PC-9 (cell line): ENCODE results near the gene MUC5AC. TPM values are rescaled to one million over a fixed set of nuclear protein-coding genes. Genes with fewer than 3 reads are reported as not detected.
A peak's percentile ranks its signal among the peaks of the same experiment; 100 is the strongest.

Experiments
- BruUV-seq: library from RNA; stranded (reverse); fragments of 400-500 nt; replicated peaks from 2 replicates; lab custom pipeline; 2021; lab: Mats Ljungman, UMichigan
- CTCF ChIA-PET: fragments of 300-600 bp; sonication (Branson Sonifier 250); formaldehyde crosslinking; loops from one replicate; lab custom pipeline; 2022; ENCODE audit warnings: antibody characterized with exemption; lab: Charles Lee
- POLR2A ChIA-PET: fragments of 300-600 bp; sonication (Branson Sonifier 250); formaldehyde crosslinking; loops from one replicate; lab custom pipeline; 2022; ENCODE audit warnings: antibody characterized with exemption; ENCODE audit not compliant: unreplicated experiment; lab: Charles Lee
- DNase-seq, 2 experiments: peaks; one replicate each; pipeline versions ENCODE4 v3.0.0 to v3.0.0-alpha.2; 2015 to 2022; ENCODE audit warnings: mixed read lengths in 1 of 2
- H2AFZ ChIP-seq: fragments of 200-600 bp; sonication (generic); 2 replicates; pipeline ENCODE4 v1.8.1; 2017; ENCODE audit warnings: antibody characterized with exemption
- H3F3A ChIP-seq: fragments of 200-600 bp; sonication (generic); 2 replicates; pipeline ENCODE4 v1.8.1; 2017; ENCODE audit warnings: antibody characterized with exemption, mild to moderate bottlenecking, low read depth; ENCODE audit not compliant: insufficient read depth
- H3K27ac ChIP-seq: fragments of 200-600 bp; sonication (generic); 2 replicates; pipeline ENCODE4 v1.6.1; 2016; ENCODE audit warnings: mixed run types
- H3K27me3 ChIP-seq: fragments of 200-600 bp; sonication (generic); 2 replicates; pipeline ENCODE4 v1.6.1; 2016; ENCODE audit warnings: low read depth, mixed run types; ENCODE audit not compliant: insufficient read depth
- H3K36me3 ChIP-seq: fragments of 200-600 bp; sonication (generic); 2 replicates; pipeline ENCODE4 v1.6.1; 2016; ENCODE audit warnings: low read depth, mixed run types
- H3K4me1 ChIP-seq: fragments of 200-600 bp; sonication (generic); replicated peaks from 2 replicates; pipeline ENCODE4 v1.6.1; 2016; ENCODE audit warnings: mixed run types; ENCODE audit not compliant: insufficient read depth
- H3K4me2 ChIP-seq: fragments of 200-600 bp; sonication (generic); 2 replicates; pipeline ENCODE4 v1.6.1; 2017; ENCODE audit warnings: mixed run types
- H3K4me3 ChIP-seq: fragments of 200-600 bp; sonication (generic); 2 replicates; pipeline ENCODE4 v1.6.1; 2016; ENCODE audit warnings: mixed run types
- H3K79me2 ChIP-seq: fragments of 200-600 bp; sonication (generic); 2 replicates; pipeline ENCODE4 v1.6.1; 2017; ENCODE audit warnings: low read depth, mixed run types
- H3K9me2 ChIP-seq: fragments of 200-600 bp; sonication (generic); 2 replicates; pipeline ENCODE4 v1.8.1; 2017; ENCODE audit warnings: mild to moderate bottlenecking; ENCODE audit not compliant: insufficient read depth
- H3K9me3 ChIP-seq: fragments of 200-600 bp; sonication (generic); 2 replicates; pipeline ENCODE4 v1.8.1; 2016; ENCODE audit warnings: low read depth; ENCODE audit not compliant: insufficient read depth
- H4K20me1 ChIP-seq: fragments of 200-600 bp; sonication (generic); 2 replicates; pipeline ENCODE4 v1.8.1; 2017; ENCODE audit not compliant: insufficient read depth
- CTCF ChIP-seq: fragments of 200-600 bp; sonication (generic); conservative IDR thresholded peaks from 2 replicates; pipeline ENCODE4 v1.6.1; 2017; ENCODE audit warnings: mixed run types, antibody characterized with exemption, mild to moderate bottlenecking, moderate library complexity
- EZH2 ChIP-seq: fragments of 200-600 bp; sonication (generic); IDR thresholded peaks from 2 replicates; pipeline ENCODE4 v1.8.0; 2017; ENCODE audit warnings: antibody characterized with exemption, low read depth
- intact Hi-C: fragments of 100-400 bp; cut with micrococcal nuclease; formaldehyde crosslinking; loops from one replicate; pipeline ENCODE4 v1.10.0; 2022; ENCODE audit not compliant: unreplicated experiment
- total RNA-seq: library from RNA; stranded (reverse); gene quantifications from 2 replicates; pipeline ENCODE4 v1.2.3, GENCODE V29; 2021

The MUC5AC gene
- total RNA-seq, 1 experiment from 2014 or later = 0.09 TPM

- TF ChIP-seq CTCF (no peak), EZH2 (no peak)
- H3F3A ChIP-seq = no peaks in the 10 kb centered on the region
- no peaks in the 10 kb centered on the region for H3K79me2 ChIP-seq
- POLR2A ChIA-PET = no interaction called here
- H4K20me1 ChIP-seq = no peaks in the 10 kb centered on the region
- no peak overlapping the region for H3K27ac ChIP-seq
- intact Hi-C loops = no loop called here
- no peaks in the 10 kb centered on the region for H3K27me3 ChIP-seq
- H3K9me3 ChIP-seq = no peaks in the 10 kb centered on the region
- H3K4me3 ChIP-seq = no peak overlapping the region
- H3K4me2 ChIP-seq = no peak overlapping the region
- no peaks in the 10 kb centered on the region for H3K36me3 ChIP-seq
- no peak for DNase-seq
- no TSS peak for BruUV-seq
- CTCF ChIA-PET = no interaction called here
- no peaks in the 10 kb centered on the region for H3K9me2 ChIP-seq
- H3K4me1 ChIP-seq = no peaks in the 10 kb centered on the region
- H2AFZ ChIP-seq = no peak overlapping the region
Measured at GRCh38 chr11:1121331-1121812, 36.4 kb upstream of the MUC5AC start.

- no peaks in the 10 kb centered on the region for H3F3A ChIP-seq
- H3K9me2 ChIP-seq = no peaks in the 10 kb centered on the region
- no peaks in the 10 kb centered on the region for H3K9me3 ChIP-seq
- H3K36me3 ChIP-seq = no peaks in the 10 kb centered on the region
- no peaks in the 10 kb centered on the region for H3K4me1 ChIP-seq
- no peak overlapping the region for H3K4me3 ChIP-seq
- TF ChIP-seq EZH2 (no peak), CTCF (no peak)
- H2AFZ ChIP-seq = no peak overlapping the region
- BruUV-seq = no TSS peak
- no peaks in the 10 kb centered on the region for H3K79me2 ChIP-seq
- H3K27me3 ChIP-seq = no peaks in the 10 kb centered on the region
- intact Hi-C loops = no loop called here
- H4K20me1 ChIP-seq = no peaks in the 10 kb centered on the region
- no peak overlapping the region for H3K4me2 ChIP-seq
- ChIA-PET CTCF (interaction anchor here (0.9 kb wide), 1 partner anchor 380 kb away, joined by 3 read pairs; no protein-coding TSS in a partner anchor), POLR2A (no interaction called here)
- peak in 1 of 2 experiments; percentile 25 for DNase-seq
- H3K27ac ChIP-seq = no peak overlapping the region
Measured at GRCh38 chr11:1121813-1122663, 35.7 kb upstream of the MUC5AC start.

- CTCF ChIA-PET = interaction anchor here (0.9 kb wide), 1 partner anchor 379 kb away, joined by 3 read pairs; no protein-coding TSS in a partner anchor
- POLR2A ChIA-PET = no interaction called here
- Histone ChIP-seq H3K27ac (no peak overlapping the region), H3K9me3 (no peaks in the 10 kb centered on the region), H4K20me1 (no peaks in the 10 kb centered on the region), H2AFZ (no peak overlapping the region), H3K36me3 (no peaks in the 10 kb centered on the region), H3K79me2 (no peaks in the 10 kb centered on the region), H3F3A (no peaks in the 10 kb centered on the region), H3K9me2 (no peaks in the 10 kb centered on the region), H3K4me1 (no peaks in the 10 kb centered on the region), H3K4me2 (no peak overlapping the region), H3K4me3 (no peak overlapping the region), H3K27me3 (no peaks in the 10 kb centered on the region)
- no peak for TF ChIP-seq EZH2
- TF ChIP-seq CTCF = no peak
- intact Hi-C loops = no loop called here
- BruUV-seq = no TSS peak
- no peak for DNase-seq
Measured at GRCh38 chr11:1122664-1123002, 35.1 kb upstream of the MUC5AC start.
